ENCODE data around the gene LAMA3. TPM values are rescaled to one million over a fixed set of nuclear protein-coding genes. Genes with fewer than 3 reads are reported as not detected.

LAMA3 gene
- total RNA-seq, 2 donors from 2014 or later: 5.0 to 6.4 TPM

DNA sequence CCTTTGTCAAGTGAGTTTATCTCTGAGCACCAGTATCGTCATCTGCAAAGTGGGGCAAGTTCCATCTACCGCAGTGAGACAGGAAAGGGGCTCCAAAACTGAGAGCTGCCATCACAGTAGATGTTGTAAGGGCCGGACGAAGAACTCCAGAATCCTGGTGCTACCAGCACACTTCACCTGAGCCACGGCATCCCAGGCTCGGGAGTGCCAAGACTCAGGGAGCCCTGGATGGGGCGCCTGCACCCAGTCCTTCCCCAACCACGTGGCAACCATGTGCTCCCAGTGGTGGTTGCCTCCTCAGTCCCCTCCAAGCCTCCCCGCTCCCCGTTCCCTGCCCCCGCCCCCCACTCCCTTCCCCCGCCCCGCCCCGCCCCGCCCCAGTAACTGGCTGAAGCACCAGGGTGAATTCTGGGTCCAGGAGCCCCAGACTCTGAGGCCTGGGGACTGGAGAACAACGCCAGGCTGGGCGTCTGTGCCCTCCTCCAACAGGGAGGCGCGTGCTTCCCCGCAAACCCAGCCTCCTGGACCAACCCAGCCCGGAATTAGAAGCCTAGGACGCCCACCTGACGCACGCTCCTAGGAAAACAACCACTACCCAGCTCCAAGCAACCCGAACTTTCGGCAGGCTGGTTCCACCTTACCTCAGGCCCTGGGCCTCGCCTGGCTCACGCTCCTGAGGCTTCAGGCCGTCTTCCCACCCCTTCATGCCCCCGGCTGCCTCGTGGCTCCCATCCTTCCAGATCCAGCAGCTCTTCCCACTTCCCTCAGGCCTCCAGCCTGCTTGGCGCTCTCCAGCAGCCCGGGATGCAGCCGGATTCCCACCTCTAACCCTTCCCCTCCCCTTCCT is 67.6 kb downstream of the LAMA3 start:
- Histone ChIP-seq H3K4me3 (no peak overlapping the region), H3K36me3 (no peaks in the 10 kb centered on the region), H3K9me3 (no peaks in the 10 kb centered on the region), H3K27me3 (no peaks in the 10 kb centered on the region), H3K4me1 (no peaks in the 10 kb centered on the region), H3K27ac (no peak overlapping the region)
- TF ChIP-seq, protein P1, sequence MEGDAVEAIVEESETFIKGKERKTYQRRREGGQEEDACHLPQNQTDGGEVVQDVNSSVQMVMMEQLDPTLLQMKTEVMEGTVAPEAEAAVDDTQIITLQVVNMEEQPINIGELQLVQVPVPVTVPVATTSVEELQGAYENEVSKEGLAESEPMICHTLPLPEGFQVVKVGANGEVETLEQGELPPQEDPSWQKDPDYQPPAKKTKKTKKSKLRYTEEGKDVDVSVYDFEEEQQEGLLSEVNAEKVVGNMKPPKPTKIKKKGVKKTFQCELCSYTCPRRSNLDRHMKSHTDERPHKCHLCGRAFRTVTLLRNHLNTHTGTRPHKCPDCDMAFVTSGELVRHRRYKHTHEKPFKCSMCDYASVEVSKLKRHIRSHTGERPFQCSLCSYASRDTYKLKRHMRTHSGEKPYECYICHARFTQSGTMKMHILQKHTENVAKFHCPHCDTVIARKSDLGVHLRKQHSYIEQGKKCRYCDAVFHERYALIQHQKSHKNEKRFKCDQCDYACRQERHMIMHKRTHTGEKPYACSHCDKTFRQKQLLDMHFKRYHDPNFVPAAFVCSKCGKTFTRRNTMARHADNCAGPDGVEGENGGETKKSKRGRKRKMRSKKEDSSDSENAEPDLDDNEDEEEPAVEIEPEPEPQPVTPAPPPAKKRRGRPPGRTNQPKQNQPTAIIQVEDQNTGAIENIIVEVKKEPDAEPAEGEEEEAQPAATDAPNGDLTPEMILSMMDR (IDR thresholded peaks at IDR 0.05): no peak
- no peak for DNase-seq (ENCODE audit: low spot score)

DNA sequence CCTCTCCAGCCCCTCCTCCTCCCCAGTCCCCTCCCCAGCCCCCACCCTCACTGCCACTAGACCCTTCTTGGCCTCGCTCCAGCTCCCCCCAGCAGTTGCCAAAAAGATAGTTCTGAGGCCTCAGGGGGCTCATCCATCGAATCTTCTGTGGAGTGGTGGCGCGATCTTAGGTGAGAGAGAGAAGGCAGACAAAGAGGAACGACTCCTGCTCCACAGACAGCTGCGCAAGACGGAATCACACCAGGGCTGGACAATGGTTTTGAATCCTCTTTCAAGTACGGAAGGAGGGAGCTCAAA is 68.1 kb downstream of the LAMA3 start:
- Histone ChIP-seq H3K4me3 (no peak overlapping the region), H3K36me3 (no peaks in the 10 kb centered on the region), H3K27ac (no peak overlapping the region), H3K27me3 (no peaks in the 10 kb centered on the region), H3K4me1 (no peaks in the 10 kb centered on the region), H3K9me3 (no peaks in the 10 kb centered on the region)
- TF ChIP-seq, protein P1 (IDR thresholded peaks at IDR 0.05): no peak
- DNase-seq (ENCODE audit: low spot score): no peak

DNA sequence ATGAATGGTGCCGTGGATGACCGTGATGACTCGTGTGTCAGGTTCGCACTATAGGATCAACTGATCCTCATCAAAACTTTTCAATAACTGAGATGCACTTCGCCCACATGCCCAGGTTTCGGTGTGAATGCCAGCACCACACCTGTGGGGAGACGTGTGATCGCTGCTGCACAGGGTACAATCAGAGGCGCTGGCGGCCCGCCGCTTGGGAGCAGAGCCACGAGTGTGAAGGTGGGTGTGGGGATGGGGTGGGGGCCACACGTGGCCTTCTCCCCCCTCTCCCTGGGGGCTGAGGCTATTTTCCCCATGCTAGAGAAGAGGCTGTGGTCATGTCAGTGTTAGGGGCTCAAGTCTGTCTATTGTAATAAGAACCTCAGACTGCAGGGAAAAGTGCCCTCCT is 69.0 kb downstream of the LAMA3 start:
- DNase-seq (ENCODE audit: low spot score): no peak
- Histone ChIP-seq H3K27me3 (no peaks in the 10 kb centered on the region), H3K27ac (no peak overlapping the region), H3K4me1 (no peaks in the 10 kb centered on the region), H3K4me3 (no peak overlapping the region), H3K36me3 (no peaks in the 10 kb centered on the region), H3K9me3 (no peaks in the 10 kb centered on the region)
- TF ChIP-seq, protein P1 (IDR thresholded peaks at IDR 0.05): no peak

DNA sequence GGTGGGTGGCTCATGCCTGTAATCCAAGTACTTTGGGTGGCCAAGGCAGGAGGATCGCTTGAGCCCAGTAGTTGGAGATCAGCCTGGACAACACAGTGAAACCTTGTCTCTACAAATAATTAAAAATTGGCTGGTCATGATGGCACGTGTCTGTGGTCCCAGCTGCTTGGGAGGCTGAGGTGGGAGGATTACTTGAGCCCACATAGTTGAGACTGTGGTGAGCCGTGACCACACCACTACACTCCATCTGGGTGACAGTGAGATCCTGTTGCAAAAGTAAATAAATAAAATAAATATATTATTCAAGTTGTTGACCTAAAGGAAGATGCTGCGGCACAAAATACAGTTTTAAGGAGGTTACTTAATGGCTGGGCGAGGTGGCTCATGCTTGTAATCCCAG is 72.7 kb downstream of the LAMA3 start:
- Histone ChIP-seq H3K9me3 (no peaks in the 10 kb centered on the region), H3K36me3 (no peaks in the 10 kb centered on the region), H3K27ac (no peak overlapping the region), H3K27me3 (no peaks in the 10 kb centered on the region), H3K4me3 (no peak overlapping the region), H3K4me1 (no peaks in the 10 kb centered on the region)
- DNase-seq (ENCODE audit: low spot score): no peak
- TF ChIP-seq, protein P1 (IDR thresholded peaks at IDR 0.05): no peak

DNA sequence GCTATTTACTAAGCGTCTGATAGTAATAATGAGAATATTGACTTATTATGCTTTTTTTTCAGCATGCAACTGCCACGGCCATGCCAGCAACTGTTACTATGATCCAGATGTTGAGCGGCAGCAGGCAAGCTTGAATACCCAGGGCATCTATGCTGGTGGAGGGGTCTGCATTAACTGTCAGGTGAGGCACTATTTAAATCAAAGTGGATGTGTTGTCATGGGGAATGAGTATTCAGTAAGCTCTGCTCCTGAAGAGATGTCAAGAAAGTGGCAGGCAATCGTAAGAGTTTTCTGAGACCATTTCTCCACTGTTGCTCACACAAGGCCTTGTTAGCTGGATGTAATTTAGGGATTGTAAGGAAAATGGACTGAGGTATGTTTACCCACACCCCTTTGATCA is 74.1 kb downstream of the LAMA3 start:
- H3K36me3 ChIP-seq: no peaks in the 10 kb centered on the region
- H3K4me1 ChIP-seq: no peaks in the 10 kb centered on the region
- peaks cover 0 to 7% of the 10 kb centered on the region in 2 donors for H3K9me3 ChIP-seq
- TF ChIP-seq, protein P1 (IDR thresholded peaks at IDR 0.05): no peak
- DNase-seq (ENCODE audit: low spot score): no peak
- H3K27ac ChIP-seq: no peak overlapping the region
- H3K27me3 ChIP-seq: no peaks in the 10 kb centered on the region
- no peak overlapping the region for H3K4me3 ChIP-seq

DNA sequence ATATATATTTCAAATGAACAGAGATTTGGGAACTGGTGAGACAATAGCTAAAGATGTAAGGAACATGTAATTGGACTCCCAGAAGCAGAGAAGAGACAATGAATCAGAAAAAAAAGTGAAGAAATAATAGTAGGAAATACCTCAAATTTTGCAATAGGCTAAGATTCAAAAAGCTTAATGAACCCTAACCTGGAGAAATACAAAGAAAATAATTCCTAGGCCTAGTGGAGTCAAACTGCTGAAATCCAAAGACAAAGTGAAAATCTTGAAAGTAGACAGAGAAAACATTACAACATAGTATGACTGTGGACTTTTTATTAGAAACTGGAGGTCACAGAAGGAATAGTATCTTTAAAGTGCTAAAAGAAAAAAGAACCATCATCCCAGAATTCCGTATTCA is 76.7 kb downstream of the LAMA3 start:
- H3K27ac ChIP-seq: no peak overlapping the region
- H3K36me3 ChIP-seq: no peaks in the 10 kb centered on the region
- no peak for DNase-seq (ENCODE audit: low spot score)
- TF ChIP-seq, protein P1 (IDR thresholded peaks at IDR 0.05): no peak
- no peaks in the 10 kb centered on the region for H3K4me1 ChIP-seq
- peaks cover 0 to 13% of the 10 kb centered on the region in 2 donors for H3K9me3 ChIP-seq
- H3K4me3 ChIP-seq: no peak overlapping the region
- H3K27me3 ChIP-seq: no peaks in the 10 kb centered on the region

Data from right atrium auricular region (tissue), 2 donors.